Measurements from ENCODE around the gene SGTA.

SGTA gene

GRCh38 chr19:2719920-2720776 is 62.9 kb downstream of the SGTA start:
- no peak for TF ChIP-seq POLR2AphosphoS5 (IDR thresholded peaks at IDR 0.05; ENCODE audit: low read depth, low read length)
- no peak for TF ChIP-seq SIN3A (IDR thresholded peaks at IDR 0.05; ENCODE audit: borderline replicate concordance, insufficient read depth, low read length)
- no peak for TF ChIP-seq TAF1 (IDR thresholded peaks at IDR 0.05; ENCODE audit: borderline replicate concordance, insufficient read depth, low read length)
- TF ChIP-seq FOXP2 (optimal IDR thresholded peaks at IDR 0.05; ENCODE audit: borderline replicate concordance, extremely low read depth, extremely low read length, insufficient read depth): no peak
- TF ChIP-seq, protein P1, sequence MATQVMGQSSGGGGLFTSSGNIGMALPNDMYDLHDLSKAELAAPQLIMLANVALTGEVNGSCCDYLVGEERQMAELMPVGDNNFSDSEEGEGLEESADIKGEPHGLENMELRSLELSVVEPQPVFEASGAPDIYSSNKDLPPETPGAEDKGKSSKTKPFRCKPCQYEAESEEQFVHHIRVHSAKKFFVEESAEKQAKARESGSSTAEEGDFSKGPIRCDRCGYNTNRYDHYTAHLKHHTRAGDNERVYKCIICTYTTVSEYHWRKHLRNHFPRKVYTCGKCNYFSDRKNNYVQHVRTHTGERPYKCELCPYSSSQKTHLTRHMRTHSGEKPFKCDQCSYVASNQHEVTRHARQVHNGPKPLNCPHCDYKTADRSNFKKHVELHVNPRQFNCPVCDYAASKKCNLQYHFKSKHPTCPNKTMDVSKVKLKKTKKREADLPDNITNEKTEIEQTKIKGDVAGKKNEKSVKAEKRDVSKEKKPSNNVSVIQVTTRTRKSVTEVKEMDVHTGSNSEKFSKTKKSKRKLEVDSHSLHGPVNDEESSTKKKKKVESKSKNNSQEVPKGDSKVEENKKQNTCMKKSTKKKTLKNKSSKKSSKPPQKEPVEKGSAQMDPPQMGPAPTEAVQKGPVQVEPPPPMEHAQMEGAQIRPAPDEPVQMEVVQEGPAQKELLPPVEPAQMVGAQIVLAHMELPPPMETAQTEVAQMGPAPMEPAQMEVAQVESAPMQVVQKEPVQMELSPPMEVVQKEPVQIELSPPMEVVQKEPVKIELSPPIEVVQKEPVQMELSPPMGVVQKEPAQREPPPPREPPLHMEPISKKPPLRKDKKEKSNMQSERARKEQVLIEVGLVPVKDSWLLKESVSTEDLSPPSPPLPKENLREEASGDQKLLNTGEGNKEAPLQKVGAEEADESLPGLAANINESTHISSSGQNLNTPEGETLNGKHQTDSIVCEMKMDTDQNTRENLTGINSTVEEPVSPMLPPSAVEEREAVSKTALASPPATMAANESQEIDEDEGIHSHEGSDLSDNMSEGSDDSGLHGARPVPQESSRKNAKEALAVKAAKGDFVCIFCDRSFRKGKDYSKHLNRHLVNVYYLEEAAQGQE (IDR thresholded peaks at IDR 0.05; ENCODE audit: insufficient read depth in 1 of 2, low read depth in 2 of 2, low read length in 2 of 2): no peak

GRCh38 chr19:2719232-2719735 is 63.8 kb downstream of the SGTA start:
- TF ChIP-seq TAF1 (IDR thresholded peaks at IDR 0.05; ENCODE audit: borderline replicate concordance, insufficient read depth, low read length) (no peak), FOXP2 (optimal IDR thresholded peaks at IDR 0.05; ENCODE audit: borderline replicate concordance, extremely low read depth, extremely low read length, insufficient read depth) (no peak), SIN3A (IDR thresholded peaks at IDR 0.05; ENCODE audit: borderline replicate concordance, insufficient read depth, low read length) (no peak), POLR2AphosphoS5 (IDR thresholded peaks at IDR 0.05; ENCODE audit: low read depth, low read length) (no peak)
- TF ChIP-seq, protein P1 (IDR thresholded peaks at IDR 0.05; ENCODE audit: insufficient read depth in 1 of 2, low read depth in 2 of 2, low read length in 2 of 2): no peak

DNA sequence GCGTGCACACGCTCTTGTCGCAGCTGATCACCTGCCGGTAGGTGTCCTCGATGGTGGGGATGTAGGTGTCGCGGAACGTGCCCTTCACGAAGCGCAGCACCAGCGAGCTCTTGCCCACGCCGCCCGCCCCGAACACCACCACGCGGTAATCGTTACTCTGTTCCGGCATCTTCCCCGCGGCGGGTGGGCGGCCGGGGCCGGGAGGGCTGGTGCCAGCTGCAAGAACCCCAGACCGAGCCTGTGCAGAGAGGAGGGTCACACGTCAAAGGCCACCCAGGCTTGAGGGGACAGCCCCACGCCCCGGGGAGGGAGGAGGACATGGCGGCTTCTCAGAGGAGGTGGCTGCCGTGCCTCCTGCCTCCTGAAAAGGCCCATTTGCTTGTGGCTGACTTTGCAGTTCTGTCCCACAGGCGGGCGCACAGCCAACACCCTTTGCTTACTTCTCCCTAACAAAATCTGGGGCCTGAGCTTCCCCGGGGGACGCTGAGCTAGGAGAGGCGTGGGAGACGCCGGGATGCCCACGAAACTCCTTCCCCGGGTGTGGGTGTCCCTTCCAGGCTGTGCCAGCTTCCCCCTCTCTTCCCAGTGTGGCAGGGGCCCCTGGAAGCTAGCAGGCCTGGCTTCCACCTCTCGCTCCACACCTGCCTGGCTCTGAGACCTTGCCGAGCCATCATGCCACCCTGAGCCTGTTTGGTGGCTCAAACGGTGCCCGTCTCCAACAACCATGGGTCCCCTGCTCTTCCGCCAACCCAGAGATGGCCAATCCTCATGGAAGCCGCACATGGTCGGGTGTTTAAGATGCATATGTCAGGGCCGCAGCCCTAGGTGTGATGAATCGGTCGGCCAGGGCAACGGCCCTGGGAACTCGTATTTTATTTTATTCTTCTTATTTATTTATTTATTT is 65.2 kb downstream of the SGTA start:
- TF ChIP-seq FOXP2 (optimal IDR thresholded peaks at IDR 0.05; ENCODE audit: borderline replicate concordance, extremely low read depth, extremely low read length, insufficient read depth) (no peak), TAF1 (IDR thresholded peaks at IDR 0.05; ENCODE audit: borderline replicate concordance, insufficient read depth, low read length) (no peak), SIN3A (IDR thresholded peaks at IDR 0.05; ENCODE audit: borderline replicate concordance, insufficient read depth, low read length) (no peak), POLR2AphosphoS5 (IDR thresholded peaks at IDR 0.05; ENCODE audit: low read depth, low read length) (no peak)
- TF ChIP-seq, protein P1 (IDR thresholded peaks at IDR 0.05; ENCODE audit: insufficient read depth in 1 of 2, low read depth in 2 of 2, low read length in 2 of 2): no peak

DNA sequence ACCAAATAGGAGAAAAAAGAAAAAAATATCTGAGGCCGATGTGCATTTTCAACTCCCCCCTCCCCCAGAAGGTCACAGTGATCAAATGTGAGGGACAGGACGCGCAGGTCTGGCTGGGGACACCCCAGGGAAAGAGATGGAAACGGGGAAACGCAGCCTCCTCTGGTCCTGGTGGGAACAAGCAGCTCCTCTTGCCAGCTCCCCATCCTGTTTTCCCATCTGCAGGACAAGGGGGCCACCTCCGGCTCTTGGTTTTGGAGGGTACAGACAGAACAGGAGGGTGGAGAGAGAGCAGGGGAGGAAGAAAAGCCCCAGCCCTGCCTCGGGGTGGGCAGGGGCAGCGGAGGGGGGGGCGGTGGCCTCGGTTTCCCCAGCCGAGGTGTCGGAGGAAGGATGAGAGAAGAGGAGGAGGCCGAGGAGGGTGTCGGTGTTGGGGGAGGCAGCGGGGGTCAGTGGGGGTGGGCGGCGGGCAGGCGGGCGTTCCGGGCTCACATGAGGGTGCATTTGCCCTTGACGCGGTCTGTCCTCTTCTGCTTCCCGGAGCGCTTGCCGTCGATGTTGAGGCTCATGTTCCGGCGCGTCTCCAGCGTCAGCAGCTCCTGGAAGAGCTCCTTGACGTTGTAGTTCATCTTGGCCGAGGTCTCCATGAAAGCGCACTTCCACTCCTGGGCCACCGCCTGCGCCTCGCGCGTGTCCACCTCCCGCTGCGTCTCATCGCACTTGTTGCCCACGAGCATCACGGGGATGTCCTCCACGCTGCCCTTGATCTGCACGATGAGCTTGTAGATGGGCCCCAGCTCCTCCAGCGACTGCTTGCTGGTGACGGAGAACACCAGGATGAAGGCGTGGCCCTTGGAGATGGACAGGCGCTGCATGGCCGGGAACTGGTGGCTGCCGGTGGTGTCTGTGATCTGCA is 66.1 kb downstream of the SGTA start:
- TF ChIP-seq, protein P1 (IDR thresholded peaks at IDR 0.05; ENCODE audit: insufficient read depth in 1 of 2, low read depth in 2 of 2, low read length in 2 of 2): no peak
- TF ChIP-seq SIN3A (IDR thresholded peaks at IDR 0.05; ENCODE audit: borderline replicate concordance, insufficient read depth, low read length) (no peak), TAF1 (IDR thresholded peaks at IDR 0.05; ENCODE audit: borderline replicate concordance, insufficient read depth, low read length) (no peak), POLR2AphosphoS5 (IDR thresholded peaks at IDR 0.05; ENCODE audit: low read depth, low read length) (no peak), FOXP2 (optimal IDR thresholded peaks at IDR 0.05; ENCODE audit: borderline replicate concordance, extremely low read depth, extremely low read length, insufficient read depth) (no peak)

All from PFSK-1 (cell line).